NK-92 treated with Interleukin-12 subunit alpha and Interleukin-12 subunit beta, amount 100 ng/mL, for 24 hours (cell line): ENCODE results near the gene MEDAG.

Source experiments
- DNase-seq: peaks from one replicate; lab custom pipeline; 2025; lab: John Stamatoyannopoulos, UW

The MEDAG gene

DNA sequence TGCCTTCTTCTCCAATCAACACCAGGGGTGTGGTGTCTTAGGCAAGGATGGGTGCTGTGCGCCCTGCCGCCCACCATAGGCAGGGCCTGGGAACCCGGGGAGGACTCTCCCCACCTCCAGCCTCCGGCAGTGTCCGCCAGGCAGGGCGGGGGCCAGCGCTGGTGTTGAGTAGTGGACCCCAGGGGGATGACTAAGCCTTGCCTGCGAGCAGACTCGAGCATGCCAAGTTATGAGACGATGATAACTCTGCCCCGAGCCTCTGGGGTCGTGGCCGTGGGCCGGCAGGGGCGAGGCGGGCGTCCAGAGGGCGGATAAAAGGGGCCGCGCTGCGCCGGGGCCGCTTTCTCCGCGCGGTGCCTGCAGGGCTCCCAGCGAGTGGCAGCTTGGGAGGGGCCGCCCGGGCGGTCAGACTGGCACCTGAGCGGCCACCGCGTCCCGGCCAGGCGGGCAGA, at the start of gene MEDAG:
Gene MEDAG, plus strand, starts transcription at position 340 of the 452 bp plus-strand sequence. CDS start 245 bp downstream, outside the sequence.
- no peak for DNase-seq

DNA sequence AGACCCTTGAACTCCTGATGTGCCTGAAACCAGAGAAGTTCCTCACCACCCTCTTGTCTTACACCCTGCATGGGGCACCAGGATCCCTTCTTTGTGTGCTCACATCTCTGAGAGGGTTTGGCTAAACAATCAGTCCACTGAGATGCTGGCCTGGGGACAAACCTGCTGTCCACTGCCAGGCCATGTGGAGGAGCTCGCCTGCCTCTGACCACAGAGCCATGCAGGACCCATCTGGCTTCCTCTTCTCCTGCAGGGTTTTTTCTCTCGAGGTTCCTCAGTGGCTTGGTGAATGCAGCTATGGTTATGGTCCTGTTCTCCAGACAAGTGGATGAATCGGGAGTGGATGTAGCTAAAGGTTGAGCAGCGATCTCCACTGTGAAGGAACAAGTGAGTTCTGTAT, 49.1 kb upstream of the MEDAG start:
- no peak for DNase-seq

DNA sequence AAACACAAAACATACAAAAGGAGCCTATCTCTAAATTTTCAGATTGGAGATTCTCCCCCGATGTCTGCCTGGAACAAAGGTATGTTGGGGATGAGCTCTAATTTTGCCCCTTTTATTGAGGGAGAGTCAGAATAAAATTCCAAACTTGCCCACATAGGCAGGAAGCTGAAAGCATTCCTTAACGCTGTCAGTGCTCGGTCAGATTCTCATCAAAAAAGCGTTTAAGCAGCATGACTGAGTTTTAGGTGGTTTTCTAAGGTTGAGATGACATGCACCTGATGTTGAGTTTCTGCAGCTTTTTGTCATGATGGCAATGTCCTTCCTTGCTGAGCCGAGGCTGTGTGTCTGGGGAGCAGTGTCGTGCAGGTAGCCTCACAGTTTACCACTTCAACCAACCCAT, 48.4 kb upstream of the MEDAG start:
- DNase-seq = no peak

DNA sequence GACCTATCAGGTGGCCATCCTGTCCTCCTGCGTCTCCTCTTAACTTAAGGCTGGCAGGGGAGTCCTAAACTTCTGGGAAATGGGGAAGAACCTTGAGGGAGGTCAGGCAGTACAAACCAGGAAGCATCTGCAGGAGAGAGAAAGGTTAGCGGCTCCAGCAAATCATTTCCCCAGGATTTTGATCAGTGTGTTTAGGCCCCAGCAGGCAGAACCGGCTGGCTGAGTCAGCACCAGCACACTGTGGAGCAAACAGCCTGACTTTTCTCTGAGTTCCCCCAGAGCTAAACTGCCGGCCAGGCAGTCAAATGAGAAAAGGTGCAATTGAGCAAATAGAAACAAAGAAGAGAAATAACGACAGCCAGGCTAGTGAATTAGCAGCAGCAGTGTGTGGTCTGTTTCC, 46.7 kb upstream of the MEDAG start:
- DNase-seq = no peak

DNA sequence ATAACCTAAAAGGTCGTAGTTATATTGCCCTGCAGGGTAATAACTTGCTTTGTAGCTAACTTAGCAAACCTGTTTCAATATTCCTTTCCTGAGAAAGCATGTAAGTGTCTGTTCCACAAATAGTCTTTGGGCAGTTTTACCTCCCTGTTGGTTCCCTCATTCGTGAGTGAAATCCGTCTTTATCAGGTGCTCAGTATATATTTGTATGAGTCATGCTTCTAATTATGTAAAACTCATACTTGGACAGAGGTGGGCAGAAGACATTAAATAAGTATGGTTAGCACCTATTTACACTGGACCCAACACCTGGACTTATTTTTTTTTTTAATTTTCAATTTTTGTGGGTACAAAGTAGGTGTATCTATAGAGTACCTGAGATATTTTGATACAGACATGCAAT, 44.9 kb upstream of the MEDAG start:
- DNase-seq = no peak

GRCh38 chr13:30861836-30862467, 44.1 kb upstream of the MEDAG start:
- DNase-seq = no peak

DNA sequence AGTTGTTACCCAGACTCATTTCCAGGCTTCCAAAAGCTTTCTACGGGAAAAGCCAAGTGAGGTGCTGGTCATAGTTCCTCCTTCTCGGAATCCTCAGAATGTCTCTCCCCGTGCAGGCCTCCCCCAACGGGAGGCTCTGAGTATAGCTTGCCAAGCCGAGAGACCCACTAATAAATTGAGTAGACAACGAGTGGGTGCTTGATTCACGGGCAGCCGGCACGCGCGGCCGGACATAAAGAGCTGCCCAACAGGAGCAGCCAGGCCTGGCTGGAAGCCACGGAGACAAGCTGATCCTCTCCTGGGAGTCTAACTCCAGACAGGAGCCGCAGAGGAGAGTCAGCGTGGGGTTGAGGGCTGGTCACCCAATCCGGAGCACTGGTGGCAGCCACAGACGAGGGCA, 43.4 kb upstream of the MEDAG start:
- DNase-seq = no peak

- no peak for DNase-seq
Measured at GRCh38 chr13:30863231-30863630, 42.8 kb upstream of the MEDAG start.

- no peak for DNase-seq
Measured at GRCh38 chr13:30863796-30864195, 42.3 kb upstream of the MEDAG start.

DNA sequence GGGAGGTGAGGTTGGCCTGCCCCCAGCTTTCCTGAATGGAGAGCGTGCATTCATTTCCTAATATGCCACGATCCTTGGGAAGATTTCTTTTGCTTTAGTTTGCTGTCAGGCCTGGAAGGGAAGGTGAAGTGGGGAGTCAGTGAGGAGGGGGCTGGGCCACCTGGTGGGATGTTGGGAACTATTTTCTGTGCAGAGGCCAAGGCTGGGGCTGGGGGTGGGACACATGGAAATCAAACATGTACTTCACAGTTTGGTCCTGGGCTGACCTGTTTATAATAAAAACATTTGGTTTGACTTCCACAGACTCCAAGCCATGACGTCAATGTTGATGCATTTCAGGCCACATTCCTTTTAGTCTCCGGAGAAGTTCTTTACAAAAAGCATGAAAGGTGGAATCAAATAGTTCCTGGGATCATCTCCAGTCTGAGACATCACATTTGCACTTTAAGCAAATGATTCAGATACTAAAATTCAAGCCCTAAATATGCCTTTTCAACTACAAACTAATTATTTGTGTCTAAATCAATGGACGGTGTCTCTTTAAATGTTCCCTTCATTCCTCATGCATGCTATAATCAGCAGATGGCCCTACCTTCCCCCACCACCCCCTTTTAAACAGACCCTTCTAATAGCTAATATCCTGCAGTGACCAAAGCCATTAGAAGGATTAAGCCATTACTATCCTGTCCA, 41.5 kb upstream of the MEDAG start:
- no peak for DNase-seq

DNA sequence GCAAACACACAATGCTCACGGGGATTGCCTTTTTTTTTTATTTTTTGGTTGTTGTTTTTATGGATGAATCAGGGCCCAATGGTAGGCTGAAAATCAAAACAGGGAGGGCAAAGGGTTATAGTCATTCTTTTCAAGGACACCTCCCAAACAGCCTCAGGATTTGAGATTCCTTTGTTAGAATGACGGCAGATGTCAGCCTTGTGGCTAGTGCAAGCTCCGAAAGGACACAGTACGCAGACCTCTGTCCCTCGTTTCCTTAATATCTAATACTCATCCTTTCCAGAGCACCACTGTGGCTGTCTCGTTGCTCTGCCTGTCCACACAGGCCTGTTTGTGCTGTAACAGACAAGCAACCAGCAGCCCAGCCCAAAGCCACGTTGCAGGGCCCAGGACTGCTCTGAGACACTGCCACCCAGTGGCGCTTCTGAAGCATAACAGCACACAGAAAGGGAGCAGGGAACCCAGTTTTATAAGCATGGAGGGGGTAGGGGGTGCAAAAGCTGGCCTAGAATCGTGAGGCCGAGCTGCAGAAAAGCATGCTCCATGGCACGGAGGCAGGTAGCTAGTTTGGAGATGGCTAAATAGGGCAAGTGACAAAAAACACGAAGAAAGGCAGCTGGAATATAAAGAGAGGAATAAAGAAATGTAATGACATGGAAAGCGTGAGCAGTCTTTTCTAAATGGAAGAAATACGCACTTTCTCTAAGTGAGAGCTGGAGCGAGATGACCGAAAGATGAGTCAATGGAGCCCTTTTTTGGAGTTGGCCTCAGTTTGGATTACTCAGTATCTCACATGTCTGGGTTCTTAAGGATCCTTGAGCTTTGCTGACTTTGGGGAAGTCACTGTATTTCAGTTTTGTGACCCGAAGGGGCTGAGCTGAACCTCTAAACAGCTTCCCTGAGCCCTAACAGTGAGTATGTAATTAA, 40.7 kb upstream of the MEDAG start:
- peak; percentile 26 for DNase-seq

DNA sequence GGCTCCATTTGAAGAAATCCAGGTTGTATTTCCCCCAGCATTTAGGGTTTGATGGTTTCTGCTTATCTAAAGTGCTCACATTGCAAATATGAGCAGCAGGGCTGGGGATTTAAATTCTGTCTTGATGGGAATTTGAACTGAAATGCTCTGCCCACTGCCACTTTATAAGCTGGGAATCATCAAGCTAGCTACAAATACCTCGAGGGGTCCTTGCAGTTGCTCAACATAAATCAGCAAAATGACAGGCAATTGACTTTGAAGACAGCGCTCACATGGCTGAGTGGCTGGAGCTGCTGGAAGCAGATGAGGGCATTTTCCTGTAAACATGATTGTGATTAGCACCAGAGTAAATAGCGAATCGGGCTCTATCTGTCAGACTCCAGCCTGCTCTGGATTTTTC, 39.4 kb upstream of the MEDAG start:
- DNase-seq = no peak

- no peak for DNase-seq
Measured at GRCh38 chr13:30867089-30867669, 38.9 kb upstream of the MEDAG start.

- DNase-seq = no peak
Measured at GRCh38 chr13:30868799-30869470, 37.1 kb upstream of the MEDAG start.

GRCh38 chr13:30869491-30869890, 36.6 kb upstream of the MEDAG start:
- DNase-seq = no peak

DNA sequence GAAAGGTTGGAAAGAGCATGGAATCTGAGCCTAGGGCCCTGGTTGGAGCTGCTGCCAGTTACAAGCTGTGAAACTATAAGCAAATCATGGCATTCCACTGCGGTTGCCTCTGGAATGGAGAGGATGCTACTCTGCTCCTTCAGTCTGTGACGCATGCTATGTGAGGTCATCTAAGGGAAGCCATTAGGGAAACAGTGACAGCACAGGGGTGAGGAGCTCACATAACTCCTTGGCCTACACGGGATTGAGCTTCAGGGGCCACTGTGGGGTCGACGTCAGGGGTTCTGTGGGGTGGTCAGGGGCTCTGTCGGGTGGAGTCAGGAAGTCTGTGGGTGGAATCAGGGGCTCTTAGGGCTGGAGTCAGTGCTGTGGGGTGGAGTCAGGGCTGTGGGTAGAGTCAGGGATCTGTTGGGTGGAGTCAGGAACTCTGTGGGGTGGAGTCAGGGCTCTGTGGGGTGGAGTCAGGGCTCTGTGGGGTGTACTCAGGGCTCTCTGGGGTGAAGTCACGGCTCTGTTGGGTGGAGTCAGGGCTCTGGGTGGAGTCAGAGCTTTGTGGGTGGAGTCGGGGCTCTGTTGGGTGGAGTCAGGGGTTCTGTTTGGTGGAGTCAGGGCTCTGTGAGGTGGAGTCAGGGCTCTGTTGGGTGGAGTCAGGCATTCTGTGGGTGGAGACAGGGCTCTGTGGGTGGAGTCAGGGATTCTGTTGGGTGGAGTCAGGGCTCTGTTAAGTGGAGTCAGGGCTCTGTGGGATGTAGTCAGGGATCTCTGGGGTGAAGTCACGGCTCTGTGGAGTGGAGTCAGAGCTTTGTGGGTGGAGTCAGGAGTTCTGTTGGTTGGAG, 35.8 kb upstream of the MEDAG start:
- DNase-seq = no peak

GRCh38 chr13:30870916-30871587, 35.0 kb upstream of the MEDAG start:
- DNase-seq = no peak

DNA sequence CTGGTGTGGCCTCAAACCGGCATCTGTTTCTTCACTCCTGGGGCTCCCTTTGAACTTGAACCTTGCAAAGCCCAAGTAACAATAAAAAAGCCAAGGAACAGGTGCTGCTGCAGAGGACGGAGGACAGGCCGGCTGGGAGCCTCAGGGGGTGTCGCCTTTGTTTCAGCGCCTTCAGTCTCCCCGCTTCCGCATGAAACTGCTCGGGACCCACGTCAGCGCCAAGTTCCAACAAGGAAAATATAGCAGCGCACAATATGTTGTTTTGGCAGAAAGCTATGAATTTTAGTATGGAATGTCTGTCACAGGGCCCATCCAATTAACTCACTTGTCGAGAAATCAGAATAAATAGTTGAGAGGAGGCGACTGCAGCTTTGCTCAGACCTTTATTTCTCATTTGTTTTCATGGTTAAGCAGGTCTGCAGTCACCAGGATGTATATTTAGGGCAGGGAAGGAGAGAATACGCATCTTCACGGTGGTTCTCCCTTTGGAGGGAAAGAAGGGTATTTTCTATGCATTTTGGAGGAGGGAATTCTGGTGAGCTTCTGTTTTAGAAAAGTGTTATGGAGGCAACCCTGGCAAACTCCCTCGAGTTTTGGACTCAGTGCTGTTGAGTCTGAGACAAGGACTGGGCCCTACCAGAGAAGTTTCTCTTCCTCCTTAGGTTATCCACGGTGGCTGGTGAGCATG, 34.3 kb upstream of the MEDAG start:
- no peak for DNase-seq

DNA sequence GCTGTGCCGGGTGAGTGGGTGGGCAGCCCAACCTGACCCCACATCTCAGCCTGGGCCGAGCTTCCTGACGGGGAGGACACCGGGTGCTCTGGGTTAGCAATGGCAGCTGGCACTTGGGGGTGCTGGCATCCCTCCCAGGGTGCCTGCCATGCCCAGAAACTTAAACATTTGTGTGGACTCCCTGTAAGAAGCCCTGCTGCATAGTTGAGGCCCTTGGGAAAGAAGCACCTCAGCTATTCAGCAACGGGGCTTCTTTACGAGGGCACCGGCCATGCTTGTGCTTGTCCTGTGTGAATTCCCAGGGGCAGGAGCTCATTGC, 33.8 kb upstream of the MEDAG start:
- DNase-seq = no peak
